CD4-positive, alpha-beta T cell treated with Interleukin-6 for 4 hours (primary cell): ENCODE data around the gene SLC17A9.
A peak's percentile ranks its signal among the peaks of the same experiment; 100 is the strongest.

Source experiments
- DNase-seq: peaks from one replicate; pipeline ENCODE4 v3.0.0-alpha.2; 2020; ENCODE audit warnings: mixed read lengths

Gene SLC17A9, protein sequence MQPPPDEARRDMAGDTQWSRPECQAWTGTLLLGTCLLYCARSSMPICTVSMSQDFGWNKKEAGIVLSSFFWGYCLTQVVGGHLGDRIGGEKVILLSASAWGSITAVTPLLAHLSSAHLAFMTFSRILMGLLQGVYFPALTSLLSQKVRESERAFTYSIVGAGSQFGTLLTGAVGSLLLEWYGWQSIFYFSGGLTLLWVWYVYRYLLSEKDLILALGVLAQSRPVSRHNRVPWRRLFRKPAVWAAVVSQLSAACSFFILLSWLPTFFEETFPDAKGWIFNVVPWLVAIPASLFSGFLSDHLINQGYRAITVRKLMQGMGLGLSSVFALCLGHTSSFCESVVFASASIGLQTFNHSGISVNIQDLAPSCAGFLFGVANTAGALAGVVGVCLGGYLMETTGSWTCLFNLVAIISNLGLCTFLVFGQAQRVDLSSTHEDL

DNA sequence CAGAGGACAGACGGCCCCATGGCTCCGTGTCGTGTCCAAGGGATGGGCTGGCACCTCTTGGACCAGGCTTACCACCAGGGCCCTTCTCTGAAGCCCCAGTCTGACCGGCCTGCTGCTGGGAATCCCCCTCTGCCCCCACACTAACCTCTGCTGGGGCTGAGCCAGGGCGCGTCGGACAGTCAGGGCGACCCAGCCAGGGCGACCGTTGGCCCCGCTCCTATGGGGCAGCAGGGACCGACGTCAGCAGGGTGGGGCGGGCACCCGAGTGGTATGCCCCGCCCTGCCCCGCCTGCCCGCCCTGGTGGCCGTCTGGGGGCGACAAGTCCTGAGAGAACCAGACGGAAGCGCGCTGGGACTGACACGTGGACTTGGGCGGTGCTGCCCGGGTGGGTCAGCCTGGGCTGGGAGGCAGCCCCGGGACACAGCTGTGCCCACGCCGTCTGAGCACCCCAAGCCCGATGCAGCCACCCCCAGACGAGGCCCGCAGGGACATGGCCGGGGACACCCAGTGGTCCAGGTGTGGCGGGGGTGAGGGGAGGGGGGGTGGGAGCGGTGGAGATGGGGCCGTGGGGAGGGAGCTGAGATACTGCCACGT lies at the start of gene SLC17A9:
TSS of gene SLC17A9 (plus strand) at position 337 of the 595 bp plus-strand sequence. CDS start at position 459, 122 bp downstream.
- DNase-seq = peak; percentile 55

DNA sequence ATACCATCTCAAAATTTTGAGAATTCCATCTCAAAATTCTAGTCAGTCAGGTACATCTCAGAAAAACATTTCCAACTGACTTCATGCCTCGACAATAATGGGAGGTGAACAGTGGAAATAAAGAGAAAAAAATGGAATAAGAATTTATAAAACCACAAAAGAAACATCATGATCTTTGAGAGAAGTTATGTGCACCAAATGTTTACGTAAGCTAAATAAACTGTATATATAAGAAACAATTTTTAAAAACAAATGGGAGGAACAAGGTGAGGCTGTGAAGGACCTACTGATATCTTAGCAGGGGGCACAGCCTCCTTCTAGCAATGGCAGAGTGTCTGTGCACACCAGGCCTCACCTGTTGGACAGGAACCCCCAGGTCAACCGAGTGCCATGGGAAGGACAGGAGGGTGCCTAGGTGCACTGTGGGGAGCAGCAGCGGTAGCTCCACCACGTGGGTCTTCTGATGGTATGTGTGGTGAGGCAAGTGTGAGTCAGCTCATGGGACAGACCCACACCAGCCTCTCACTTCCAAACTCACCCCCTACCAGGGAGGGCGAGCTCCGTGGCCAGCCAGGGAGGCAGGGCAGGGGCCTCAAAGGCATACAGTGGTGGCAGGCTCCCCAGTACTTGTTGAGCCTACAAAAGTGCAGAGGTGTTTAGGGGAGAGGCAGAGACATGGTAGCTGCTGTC lies 49.4 kb upstream of the SLC17A9 start:
- DNase-seq = no peak

DNA sequence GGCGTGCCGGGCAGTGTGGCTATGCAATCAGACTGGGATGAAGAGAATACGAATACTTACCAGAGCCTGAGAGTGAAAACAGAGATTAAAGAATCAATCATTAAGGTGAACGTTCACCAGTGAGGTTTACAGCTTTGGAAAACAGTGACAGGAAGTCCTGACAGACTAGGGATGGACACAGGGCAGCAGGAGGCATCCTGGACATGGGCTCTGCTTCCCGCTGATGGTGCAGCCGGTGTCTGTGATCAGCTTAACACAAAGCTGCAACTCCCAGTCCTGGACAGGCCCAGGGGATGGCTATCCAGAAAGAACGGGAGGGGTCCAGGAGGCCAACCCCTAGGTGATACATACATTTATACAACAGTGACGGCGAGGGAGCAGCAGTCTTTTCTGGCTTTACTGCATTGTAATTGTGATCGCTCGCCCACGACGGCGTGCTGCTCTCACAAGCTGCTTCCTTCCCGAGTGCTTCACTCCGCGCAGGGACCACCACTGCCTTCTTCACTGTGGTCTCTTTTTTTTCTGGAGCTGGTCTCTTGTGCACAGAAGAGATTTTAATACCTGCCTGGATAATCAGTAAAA lies 46.9 kb upstream of the SLC17A9 start:
- DNase-seq = no peak

DNA sequence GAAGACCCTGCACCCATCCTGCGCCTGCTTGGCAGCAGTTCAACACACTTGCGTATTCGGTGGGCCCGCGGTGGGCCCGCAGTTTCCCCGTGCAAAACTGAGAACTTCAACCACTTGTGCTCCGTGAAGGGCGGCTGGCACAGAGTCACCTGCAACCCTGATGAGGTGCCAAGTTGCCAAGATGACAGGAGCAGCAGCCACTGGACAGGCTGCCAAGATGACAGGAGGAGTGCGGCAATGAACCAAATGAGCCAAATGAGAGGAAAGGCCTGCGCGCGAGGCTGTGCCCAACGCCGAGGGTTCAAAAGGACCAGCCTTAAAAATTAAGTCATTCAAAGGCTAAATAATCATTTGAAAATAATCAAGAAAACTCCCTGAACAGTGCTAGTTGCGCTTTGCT lies 46.3 kb upstream of the SLC17A9 start:
- DNase-seq = no peak

DNA sequence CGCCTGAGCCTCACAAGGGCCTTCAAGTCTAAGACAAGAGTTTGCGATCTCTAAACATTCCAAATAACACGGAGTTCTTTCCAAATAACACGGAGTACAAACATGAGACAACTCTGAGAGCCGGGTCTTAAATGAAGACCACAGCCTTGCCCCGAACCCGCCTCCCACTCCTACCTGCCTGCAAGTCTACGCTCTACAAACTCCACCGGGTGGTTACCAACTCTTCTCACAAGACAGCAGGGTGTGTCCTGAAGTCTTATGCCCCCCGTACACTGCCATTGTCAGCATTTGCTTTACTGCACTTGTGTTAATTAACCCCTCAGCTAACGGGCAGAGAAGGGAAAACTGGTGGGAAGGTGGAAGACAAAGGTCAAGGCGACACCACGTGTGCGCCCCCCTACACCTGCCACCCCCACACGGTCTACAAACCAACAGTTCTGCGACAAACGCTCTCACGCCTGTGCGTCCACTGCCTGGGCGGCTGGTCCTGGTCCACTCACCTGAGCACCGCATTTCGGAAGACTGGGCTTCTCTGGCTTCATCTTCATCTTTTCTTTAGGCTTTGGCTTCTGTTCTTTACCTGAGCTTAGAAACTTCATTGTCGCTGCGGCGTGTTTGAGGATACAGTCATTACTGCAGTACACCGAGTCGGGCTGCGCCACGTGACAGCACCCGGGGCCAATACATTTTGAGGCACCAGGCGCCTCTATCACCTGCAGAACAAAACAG lies 45.7 kb upstream of the SLC17A9 start:
- DNase-seq = no peak

DNA sequence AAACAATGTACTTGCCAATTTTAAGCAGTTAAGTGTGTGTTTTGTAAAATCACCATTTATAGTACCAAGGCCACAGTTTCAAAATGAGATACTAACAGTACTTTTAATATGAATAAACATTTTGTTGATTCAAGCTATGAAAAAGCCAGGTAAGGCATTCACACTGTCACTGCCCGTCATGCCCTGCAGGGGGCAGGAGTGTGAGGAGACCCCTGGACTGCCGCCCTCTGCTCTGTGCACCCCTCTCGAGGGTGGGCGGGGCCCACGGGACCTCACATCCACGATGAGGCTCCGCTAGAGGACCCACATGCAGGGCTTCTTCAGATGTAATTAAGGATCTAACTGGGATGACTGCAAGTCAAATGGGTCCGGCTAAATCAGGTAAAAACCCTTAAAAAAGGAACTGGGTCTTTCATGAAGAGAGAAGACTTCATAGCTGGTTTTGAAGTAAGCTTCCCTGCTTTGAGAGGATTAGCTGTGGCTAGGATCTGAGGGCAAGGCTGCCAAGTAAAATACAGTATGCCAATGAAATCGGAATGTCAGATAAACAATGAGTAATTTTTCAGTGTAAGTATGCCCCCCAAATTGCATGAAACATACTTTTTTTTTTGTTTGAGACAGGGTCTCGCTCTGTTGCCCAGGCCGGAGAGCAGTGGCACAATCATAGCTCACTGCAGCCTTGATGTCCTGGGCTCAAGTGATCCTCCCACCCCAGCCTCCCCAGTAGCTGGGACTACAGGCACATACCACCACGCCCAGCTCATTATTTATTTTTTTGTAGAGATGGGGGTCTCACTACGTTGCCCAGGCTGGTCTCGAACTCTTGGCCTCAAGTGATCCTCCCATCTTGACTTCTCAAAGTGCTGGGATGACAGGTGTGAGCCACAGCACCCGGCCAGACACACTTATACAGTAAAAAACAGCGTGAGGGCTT lies 44.9 kb upstream of the SLC17A9 start:
- DNase-seq = peak; percentile 49

DNA sequence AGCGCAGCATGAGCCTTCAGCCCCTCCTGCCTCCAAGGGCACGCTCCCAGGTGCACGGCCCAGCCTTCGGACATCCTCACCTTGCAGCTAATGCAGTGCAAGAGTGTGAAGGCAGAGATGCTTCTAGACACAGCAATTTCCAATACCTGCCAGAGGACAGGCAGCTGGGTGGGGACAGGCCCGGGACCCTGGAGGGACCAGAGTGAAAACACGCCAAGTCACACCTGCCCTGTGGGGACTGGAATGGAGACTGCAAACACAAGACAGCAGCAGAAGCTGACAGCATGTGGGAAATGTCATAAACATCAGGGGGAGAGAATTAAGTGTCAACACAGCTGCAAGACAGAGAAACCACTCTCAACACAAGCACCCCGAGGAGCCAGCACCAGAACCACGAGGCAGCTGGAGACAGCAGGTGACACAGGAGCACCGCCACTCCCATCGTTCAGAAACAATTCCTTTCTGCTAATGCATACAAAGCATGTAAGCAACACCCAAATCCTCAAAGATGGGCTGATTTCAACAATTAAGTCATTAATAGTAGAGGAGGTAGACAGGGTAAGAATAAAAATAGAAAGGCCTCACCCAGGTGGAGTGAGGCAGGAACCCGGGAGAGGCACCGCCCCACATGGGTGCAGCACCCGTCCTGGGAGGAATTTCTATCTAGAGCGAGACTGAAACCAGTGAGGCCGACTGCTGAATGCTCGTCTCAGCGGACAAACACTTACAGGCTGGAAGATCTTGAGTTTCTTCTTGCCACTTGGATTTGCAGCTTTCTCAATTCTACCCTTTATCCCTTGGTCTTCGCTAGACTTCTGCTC lies 43.3 kb upstream of the SLC17A9 start:
- no peak for DNase-seq

DNA sequence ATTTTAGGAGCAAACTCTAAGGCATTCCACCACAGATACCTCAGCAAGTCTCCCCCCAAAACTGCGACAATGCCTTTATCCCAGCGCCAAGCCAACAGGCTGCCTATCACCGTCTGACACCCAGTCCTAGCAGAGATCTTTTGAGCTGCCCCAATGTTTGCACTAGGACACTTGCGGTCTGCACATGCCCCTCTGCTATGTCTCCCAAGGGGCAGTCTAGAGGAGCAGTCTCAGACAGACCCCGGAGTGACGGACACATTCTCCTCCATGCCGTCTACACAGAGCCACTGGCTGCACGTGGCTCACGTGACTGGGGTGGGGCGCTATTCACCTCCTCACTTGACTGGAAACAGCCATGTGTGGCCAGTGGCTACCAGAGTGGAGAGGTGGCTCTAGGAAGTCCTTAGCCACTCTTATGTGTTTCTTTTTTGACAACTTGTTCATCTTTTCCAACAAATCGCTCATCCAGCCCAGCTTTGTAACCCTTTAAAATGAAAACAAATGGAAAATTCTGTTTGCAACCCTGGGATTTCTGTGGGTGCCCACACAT lies 42.2 kb upstream of the SLC17A9 start:
- DNase-seq = no peak

DNA sequence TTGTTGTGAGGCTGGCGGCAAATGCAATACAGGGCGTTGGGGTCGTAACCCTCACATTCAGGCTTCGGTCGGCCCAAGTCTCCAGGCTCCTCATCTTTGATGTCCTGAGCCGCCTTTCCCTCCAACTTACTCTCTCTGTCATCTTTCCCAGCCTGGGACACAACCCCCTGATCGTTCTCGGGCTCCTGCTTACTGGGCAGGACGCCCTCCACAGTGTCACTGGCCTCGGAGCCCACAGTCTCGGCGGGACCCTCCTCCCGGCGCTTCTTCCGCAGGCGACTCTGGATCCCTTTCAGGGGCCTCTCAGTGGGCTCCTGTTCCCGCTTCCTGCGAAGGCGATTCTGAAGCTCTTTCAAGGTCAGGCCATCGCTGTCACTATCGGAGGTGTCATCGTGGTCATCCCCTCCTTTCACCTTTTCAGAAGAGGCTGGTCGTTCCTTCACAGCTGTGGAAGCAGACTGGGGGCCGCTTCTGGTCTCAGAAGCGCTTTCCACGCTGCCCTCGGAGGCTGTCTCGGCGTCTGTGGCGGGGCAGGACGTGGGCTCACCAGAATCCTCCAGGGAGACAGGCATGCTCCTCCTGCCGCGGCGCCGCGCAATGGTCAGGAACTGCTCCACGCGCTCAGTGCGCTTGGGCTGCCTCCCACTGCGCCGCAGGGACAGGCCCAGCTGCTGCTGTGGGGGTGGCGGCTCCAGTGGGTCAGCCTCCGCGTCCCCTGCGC lies 41.6 kb upstream of the SLC17A9 start:
- DNase-seq = no peak

DNA sequence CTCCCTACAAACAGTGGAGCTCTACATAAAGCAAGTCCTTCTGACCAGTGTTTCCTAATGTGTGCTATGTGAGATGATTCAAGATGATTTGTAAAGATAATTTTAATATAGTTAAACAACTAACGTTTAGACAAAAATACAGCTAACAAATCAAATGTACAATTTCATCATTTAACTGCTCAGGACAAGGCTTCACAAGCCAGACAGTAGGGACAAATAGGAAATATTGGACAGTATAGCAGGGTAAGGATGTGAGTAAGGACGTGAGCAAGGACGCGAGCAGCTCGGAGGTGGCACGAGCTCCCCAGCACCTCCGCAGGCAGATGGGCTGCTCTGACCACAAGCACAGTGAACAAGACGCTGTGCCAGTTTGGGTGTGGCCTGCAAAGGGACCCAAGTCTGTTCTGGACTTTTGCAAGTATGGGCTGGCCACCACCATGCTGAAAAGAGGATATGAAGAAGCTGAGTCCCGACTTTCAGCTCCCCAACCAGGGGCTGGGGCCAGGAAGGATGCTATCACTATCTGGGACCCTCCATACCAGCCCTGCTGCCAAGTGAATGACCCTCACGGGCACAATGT lies 40.7 kb upstream of the SLC17A9 start:
- DNase-seq = no peak

DNA sequence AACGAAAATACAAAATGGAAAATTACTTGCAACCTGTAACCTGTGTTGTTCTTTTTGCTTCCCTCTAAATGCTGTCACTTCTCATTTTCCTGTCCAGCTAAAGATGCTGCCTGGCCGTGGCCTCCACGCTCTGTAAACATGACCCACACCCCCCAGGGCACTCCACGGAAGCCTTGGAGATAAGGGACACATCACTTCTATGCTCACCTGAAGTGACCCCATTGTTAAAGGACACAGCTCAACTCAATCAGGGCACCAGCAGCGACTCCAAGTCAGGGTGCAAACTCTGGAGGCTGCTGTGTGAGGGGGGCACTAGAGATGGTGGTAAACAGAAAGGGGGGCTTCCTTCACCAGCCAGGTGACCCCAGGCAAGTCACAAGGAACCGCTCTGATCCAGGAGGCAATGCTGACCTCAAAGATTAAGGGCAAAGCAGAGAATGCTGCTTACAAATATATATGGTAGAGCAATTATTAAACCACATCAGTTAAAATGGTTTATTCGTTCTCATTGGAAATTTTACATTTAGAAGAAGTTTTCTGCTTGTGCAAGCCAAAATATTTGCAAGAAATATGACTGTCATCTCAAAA lies 39.4 kb upstream of the SLC17A9 start:
- DNase-seq = no peak

DNA sequence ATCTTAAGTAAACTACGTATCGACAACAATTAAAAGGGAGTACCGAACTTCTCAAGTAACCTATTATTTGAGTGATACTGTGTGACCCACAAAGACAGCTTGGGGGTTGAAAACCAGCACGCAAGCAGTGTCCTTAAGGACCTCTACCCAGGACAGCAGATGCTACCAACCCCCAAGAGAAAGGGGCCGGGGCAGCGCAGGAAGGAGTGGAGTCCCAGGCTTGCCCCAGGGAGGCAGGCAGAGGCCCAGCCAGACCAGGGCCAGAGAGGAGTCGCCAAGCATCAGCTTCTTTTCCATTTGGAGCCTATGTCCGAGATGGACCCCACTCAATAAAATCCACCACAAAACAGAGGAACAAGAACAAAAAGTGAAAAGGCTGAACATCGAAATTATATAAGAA lies 38.1 kb upstream of the SLC17A9 start:
- DNase-seq = no peak

DNA sequence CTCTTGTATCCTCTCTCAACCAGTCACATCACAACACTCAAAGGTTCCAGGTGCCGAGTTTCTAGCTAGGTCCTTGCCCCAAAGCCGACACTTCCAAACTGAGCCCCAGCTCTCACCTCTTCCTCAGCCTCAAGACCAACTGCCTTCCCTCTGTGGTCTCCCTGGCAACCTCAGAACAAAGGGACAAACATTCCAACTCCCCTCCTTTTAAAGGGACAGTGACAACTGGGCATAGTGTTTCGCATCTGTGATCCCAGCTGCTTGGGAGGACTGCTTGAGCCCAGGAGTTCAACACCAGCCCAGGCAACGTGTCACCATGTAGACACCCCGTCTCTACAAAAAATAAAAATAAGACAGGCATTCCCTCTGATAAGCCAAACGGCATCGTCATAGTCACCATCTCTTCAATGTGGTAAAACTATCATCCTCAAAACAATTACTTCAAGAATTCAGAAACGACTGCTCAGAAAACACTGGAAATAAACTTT lies 37.5 kb upstream of the SLC17A9 start:
- DNase-seq = no peak

DNA sequence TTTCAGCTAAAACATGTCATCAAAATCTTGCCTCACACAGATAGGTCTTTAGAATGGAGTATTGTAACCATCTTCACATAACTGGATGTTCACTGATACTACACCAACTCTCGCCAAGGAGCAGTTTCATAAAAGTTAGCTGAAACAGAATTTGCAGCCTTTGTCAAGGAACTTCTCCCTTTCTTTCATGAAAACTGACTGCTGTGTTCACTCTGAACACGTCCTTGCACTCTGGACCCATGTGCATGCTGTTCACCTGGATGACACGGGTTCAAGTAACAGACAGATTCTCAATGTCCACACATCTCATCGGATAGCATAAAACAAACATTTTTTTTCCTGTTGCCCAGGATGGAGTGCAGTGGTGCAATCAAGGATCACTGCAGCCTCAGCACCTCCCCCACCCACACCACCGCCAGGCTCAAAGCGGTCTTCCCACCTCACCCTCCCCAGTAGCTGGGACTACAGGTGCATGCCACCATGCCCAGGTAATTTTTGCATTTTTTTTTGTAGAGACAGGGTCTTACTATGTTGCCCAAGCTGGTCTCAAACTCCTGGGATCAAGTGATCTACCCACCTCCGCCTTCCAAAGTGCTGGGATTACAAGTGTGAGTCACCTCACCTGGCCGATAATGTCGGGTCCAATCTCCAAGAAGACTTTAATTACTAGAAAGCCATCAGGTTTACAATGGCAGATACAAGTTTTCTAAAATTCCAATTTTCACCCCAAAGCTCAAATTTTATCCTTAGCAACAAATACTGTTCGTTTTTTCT lies 35.6 kb upstream of the SLC17A9 start:
- DNase-seq = no peak

DNA sequence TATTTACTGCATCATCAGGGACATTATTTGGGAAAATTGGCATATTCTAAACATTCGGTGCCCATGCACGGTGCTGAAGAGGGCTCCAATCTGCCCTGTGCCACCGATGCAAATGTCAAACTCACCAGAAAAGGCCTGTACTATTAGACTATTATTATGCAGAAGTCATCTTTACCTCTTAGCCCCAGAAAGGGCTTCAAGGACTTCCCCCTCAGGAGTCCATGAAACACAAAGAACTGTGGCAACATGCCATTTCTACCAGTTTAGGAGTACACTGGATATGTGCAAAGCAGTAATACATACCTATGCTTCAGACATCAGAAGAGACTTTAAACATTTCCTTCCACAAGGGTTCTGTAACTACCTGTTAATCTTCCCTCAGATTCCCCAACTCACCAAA lies 34.8 kb upstream of the SLC17A9 start:
- no peak for DNase-seq

DNA sequence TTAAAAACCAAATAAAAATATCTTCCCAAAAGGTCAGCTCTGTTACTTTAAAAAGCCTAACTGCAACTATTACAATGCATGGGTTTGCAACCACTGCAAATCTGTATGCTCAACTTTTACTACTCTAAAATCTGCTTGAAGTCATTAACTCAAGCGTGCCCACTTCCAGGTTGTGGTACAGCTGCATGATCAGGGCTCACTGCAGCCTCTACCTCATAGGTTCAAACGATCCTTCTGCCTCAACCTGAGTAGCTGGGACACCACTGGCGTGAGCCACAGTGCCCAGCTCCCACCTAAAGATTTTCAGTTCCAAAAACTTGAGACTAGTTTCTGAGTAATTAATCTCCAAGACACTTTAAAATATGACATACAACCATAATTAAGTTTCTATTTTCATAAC lies 34.4 kb upstream of the SLC17A9 start:
- DNase-seq = peak; percentile 43

DNA sequence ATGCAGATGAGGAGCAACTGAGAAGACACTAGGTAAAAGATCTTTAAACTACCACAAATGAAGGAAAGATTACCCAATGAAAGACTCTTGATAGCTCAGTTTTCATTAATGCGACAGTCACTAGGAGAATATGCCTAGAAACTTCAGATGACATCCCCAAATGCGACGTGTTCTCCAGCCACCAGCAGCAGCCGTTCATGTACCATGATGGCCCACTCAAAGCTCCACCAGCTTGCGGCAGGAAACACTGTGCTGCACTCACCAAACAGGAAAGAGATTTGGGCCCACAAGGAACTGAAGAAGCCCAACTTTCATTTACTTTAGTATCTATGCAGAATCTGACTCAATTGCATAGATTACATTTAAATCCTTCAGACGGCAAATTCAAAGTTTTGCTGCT lies 33.7 kb upstream of the SLC17A9 start:
- DNase-seq = peak; percentile 67
